ENCODE measurements around the gene NUDT2. TPM values are rescaled to one million over a fixed set of nuclear protein-coding genes. Genes with fewer than 3 reads are reported as not detected.
A peak's percentile ranks its signal among the peaks of the same experiment; 100 is the strongest.

The NUDT2 gene
- total and polyA plus RNA-seq, 10 donors: 10.4 to 32.1 (median 16.0) TPM

DNA sequence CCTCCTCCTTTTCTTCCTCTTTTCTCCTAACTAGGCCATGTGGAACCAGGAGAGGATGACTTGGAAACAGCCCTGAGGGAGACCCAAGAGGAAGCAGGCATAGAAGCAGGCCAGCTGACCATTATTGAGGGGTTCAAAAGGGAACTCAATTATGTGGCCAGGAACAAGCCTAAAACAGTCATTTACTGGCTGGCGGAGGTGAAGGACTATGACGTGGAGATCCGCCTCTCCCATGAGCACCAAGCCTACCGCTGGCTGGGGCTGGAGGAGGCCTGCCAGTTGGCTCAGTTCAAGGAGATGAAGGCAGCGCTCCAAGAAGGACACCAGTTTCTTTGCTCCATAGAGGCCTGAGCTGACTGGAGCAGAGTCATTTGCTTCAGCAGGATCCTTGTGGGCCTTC, 13.7 kb downstream of the NUDT2 start:
- intact Hi-C loops (cut with DNase I; ENCODE audit: low total_unique reads): no loop called here
- no peaks in the 10 kb centered on the region for H3K27me3 ChIP-seq (replicated peaks in 1 of 7)
- H3K4me1 ChIP-seq: peaks cover 0 to 9% (median 0%) of the 10 kb centered on the region in 6 donors
- no peak overlapping the region for H3K4me3 ChIP-seq
- no peaks in the 10 kb centered on the region for H3K9me3 ChIP-seq
- 89 to 97% (median 95%) methylated on average over 5 of the region's 5 CpGs for WGBS, 5 donors
- no peak for DNase-seq
- H3K27ac ChIP-seq: no peak overlapping the region
- H3K36me3 ChIP-seq: peaks cover 2 to 93% (median 42%) of the 10 kb centered on the region in 6 donors
- peak in 1 of 3 donors; percentile 17 for TF ChIP-seq POLR2AphosphoS5 (IDR thresholded peaks at IDR 0.05)
- TF ChIP-seq, protein P1, sequence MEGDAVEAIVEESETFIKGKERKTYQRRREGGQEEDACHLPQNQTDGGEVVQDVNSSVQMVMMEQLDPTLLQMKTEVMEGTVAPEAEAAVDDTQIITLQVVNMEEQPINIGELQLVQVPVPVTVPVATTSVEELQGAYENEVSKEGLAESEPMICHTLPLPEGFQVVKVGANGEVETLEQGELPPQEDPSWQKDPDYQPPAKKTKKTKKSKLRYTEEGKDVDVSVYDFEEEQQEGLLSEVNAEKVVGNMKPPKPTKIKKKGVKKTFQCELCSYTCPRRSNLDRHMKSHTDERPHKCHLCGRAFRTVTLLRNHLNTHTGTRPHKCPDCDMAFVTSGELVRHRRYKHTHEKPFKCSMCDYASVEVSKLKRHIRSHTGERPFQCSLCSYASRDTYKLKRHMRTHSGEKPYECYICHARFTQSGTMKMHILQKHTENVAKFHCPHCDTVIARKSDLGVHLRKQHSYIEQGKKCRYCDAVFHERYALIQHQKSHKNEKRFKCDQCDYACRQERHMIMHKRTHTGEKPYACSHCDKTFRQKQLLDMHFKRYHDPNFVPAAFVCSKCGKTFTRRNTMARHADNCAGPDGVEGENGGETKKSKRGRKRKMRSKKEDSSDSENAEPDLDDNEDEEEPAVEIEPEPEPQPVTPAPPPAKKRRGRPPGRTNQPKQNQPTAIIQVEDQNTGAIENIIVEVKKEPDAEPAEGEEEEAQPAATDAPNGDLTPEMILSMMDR (IDR thresholded peaks at IDR 0.05 in 8 of 11, conservative IDR thresholded peaks at IDR 0.05 in 3 of 11): no peak

DNA sequence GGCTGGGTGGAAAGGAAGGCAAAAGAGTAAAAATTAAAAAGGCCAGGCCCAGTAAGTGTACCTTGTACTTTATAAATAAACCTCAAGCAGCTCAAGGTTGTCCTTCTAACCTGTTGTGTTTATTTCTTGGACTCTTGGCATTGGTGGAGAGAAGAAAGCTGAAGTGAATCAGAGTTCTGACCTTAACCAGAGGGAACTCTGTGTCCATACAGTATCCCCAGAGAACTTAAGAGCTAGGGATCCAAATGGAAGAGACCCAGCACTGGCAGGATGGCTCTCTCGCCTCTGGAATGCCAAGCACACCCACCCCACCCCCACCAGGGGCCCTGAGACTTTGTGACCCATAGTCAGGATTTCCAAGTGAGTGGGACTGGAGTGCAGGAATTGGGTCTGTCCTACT, 14.2 kb downstream of the NUDT2 start:
- intact Hi-C loops (cut with DNase I; ENCODE audit: low total_unique reads): no loop called here
- Histone ChIP-seq H3K4me1 (peaks cover 0 to 9% (median 0%) of the 10 kb centered on the region in 6 donors), H3K4me3 (no peak overlapping the region), H3K27ac (no peak overlapping the region), H3K36me3 (peaks cover 2 to 93% (median 41%) of the 10 kb centered on the region in 6 donors), H3K9me3 (no peaks in the 10 kb centered on the region), H3K27me3 (replicated peaks in 1 of 7) (no peaks in the 10 kb centered on the region)
- TF ChIP-seq POLR2AphosphoS5 (IDR thresholded peaks at IDR 0.05) (no peak), POLR2A (IDR thresholded peaks at IDR 0.05) (no peak)
- TF ChIP-seq, protein P1 (IDR thresholded peaks at IDR 0.05 in 8 of 11, conservative IDR thresholded peaks at IDR 0.05 in 3 of 11): no peak
- no peak for DNase-seq
- WGBS, 5 donors: 78 to 100% (median 94%) methylated on average over 1 of the region's 1 CpG

DNA sequence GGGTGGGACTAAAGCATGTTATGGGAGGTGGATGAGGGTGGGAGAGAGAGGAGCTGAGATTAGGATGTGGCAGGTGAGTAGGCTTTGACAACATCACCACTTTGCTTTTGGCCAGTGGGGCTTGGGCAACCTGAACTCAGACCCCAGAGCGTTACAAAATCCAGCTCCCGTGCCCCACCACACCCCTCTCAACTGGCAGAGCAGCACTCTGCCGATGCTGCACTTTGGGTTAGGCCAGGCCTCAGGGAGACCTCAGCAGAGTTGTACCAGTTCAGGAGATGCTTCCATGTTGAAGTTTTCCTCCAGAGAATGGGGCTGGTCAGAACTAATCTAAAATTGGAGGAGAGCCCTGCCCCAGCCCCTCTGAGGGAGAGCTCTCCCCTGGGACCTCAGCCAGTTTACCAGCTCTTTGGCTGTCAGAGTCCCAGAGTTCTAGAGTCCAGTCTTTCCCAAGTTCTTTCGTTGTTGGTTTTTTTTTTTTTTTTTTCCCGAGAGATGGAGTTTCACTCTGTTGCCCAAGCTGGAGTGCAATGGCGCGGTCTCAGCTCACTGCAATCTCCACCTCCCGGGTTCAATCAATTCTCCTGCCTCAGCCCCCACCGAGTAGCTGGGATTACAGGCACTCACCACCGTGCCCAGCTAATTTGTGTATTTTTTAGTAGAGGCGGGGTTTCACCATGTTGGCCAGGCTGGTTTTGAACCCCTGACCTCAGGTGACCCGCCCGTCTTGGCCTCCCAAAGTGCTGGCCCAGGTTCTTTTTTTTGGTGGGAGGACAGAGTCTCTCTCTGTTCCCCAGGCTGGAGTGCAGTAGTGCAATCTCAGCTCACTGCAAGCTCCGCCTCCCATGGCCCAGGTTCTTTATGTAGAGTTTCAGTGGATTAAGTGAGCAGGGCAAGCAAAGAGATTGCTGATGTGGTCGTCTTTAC, 17.8 kb downstream of the NUDT2 start:
- Histone ChIP-seq H3K4me3 (no peak overlapping the region), H3K9me3 (no peaks in the 10 kb centered on the region), H3K27me3 (replicated peaks in 1 of 7) (no peaks in the 10 kb centered on the region), H3K4me1 (peaks cover 0 to 9% (median 0%) of the 10 kb centered on the region in 6 donors), H3K27ac (no peak overlapping the region), H3K36me3 (peaks cover 0 to 68% (median 20%) of the 10 kb centered on the region in 6 donors)
- intact Hi-C loops (cut with DNase I; ENCODE audit: low total_unique reads): no loop called here
- no peak for DNase-seq
- no peak for TF ChIP-seq POLR2AphosphoS5 (IDR thresholded peaks at IDR 0.05)
- no peak for TF ChIP-seq POLR2A (IDR thresholded peaks at IDR 0.05)
- TF ChIP-seq, protein P1 (IDR thresholded peaks at IDR 0.05 in 8 of 11, conservative IDR thresholded peaks at IDR 0.05 in 3 of 11): no peak
- WGBS, 5 donors: 89 to 96% (median 92%) methylated on average over 15 of the region's 15 CpGs

DNA sequence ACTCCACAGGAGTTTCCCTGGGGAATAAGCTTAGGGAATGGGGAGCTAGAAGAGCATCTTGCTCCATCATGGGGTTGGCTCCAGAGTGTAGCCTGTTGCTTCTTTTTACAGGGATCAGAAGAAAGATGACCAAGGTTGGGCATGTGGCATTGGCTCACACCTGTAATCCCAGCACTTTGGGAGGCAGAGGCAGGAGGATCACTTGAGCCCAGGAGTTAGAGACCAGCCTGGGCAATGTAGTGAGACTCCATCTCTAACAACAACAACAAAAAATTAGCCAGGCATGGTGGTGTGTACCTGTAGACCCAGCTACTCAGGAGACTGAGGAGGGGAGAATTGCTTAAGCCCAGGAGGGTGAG, 18.4 kb downstream of the NUDT2 start:
- no peak overlapping the region for H3K27ac ChIP-seq
- intact Hi-C loops (cut with DNase I; ENCODE audit: low total_unique reads): no loop called here
- no peak for TF ChIP-seq POLR2A (IDR thresholded peaks at IDR 0.05)
- TF ChIP-seq, protein P1 (IDR thresholded peaks at IDR 0.05 in 8 of 11, conservative IDR thresholded peaks at IDR 0.05 in 3 of 11): no peak
- no peak for TF ChIP-seq POLR2AphosphoS5 (IDR thresholded peaks at IDR 0.05)

More for the DNA sequence above, 18.4 kb downstream of the NUDT2 start:
- H3K4me1 ChIP-seq: peaks cover 0 to 9% (median 0%) of the 10 kb centered on the region in 6 donors
- H3K27me3 ChIP-seq (replicated peaks in 1 of 7): no peaks in the 10 kb centered on the region
- H3K4me3 ChIP-seq: no peak overlapping the region
- DNase-seq: no peak
- H3K36me3 ChIP-seq: peaks cover 0 to 62% (median 15%) of the 10 kb centered on the region in 6 donors
- H3K9me3 ChIP-seq: no peaks in the 10 kb centered on the region
